ENCODE results near the gene HARBI1. TPM values are rescaled to one million over a fixed set of nuclear protein-coding genes. Genes with fewer than 3 reads are reported as not detected.

HARBI1 gene
- total RNA-seq, 1 experiment from 2014 or later: 4.9 TPM

DNA sequence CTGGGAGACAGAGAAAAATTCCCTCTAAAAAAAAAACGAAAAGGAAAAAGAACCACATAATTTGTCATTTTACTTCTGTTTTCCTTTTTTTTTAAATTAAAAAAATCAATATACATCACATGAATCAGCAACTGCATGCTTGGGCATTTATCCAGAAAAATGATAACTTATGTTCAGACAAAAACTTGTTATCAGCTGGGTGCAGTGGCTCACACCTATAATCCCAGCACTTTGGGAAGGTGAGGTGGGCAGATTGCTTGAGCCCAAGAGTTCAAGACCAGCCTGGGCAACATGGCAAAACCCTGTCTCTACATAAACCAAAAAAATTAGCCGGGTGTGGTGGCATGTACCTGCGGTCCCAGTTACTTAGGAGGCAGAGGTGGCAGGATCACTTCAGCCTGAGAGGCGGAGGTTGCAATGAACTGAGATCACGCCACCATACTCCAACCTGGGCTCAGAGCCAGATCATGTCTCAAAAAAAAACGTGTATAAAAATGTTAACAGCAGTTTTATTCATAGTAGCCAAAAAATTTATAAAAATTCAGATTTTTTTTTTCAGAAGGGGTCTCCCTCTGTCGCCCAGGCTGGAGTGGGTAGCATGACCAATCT lies 51.7 kb downstream of the HARBI1 start:
- no peak overlapping the region for H3K4me3 ChIP-seq
- no peak overlapping the region for H3K27ac ChIP-seq
- H3K9me3 ChIP-seq (replicated peaks): no peaks in the 10 kb centered on the region
- H3K36me3 ChIP-seq: no peaks in the 10 kb centered on the region
- DNase-seq (ENCODE audit: low read depth in 1 of 2, low spot score in 2 of 2): no peak
- H3K4me1 ChIP-seq (replicated peaks): peaks cover 14% of the 10 kb centered on the region
- H3K27me3 ChIP-seq (replicated peaks): no peaks in the 10 kb centered on the region

GRCh38 chr11:46564459-46564858 lies 52.6 kb downstream of the HARBI1 start:
- peak in 1 of 2 experiments; percentile 8 for DNase-seq (ENCODE audit: low read depth in 1 of 2, low spot score in 2 of 2)
- H3K4me3 ChIP-seq: no peak overlapping the region
- no peak overlapping the region for H3K27ac ChIP-seq
- H3K27me3 ChIP-seq (replicated peaks): no peaks in the 10 kb centered on the region
- peaks cover 16% of the 10 kb centered on the region for H3K4me1 ChIP-seq (replicated peaks)
- no peaks in the 10 kb centered on the region for H3K9me3 ChIP-seq (replicated peaks)
- H3K36me3 ChIP-seq: no peaks in the 10 kb centered on the region

- Histone ChIP-seq H3K4me3 (no peak overlapping the region), H3K9me3 (replicated peaks) (no peaks in the 10 kb centered on the region), H3K27ac (no peak overlapping the region), H3K36me3 (no peaks in the 10 kb centered on the region), H3K27me3 (replicated peaks) (no peaks in the 10 kb centered on the region), H3K4me1 (replicated peaks) (peaks cover 22% of the 10 kb centered on the region)
- no peak for DNase-seq (ENCODE audit: low read depth in 1 of 2, low spot score in 2 of 2)
Observed at GRCh38 chr11:46562527-46562926, 54.5 kb downstream of the HARBI1 start.

DNA sequence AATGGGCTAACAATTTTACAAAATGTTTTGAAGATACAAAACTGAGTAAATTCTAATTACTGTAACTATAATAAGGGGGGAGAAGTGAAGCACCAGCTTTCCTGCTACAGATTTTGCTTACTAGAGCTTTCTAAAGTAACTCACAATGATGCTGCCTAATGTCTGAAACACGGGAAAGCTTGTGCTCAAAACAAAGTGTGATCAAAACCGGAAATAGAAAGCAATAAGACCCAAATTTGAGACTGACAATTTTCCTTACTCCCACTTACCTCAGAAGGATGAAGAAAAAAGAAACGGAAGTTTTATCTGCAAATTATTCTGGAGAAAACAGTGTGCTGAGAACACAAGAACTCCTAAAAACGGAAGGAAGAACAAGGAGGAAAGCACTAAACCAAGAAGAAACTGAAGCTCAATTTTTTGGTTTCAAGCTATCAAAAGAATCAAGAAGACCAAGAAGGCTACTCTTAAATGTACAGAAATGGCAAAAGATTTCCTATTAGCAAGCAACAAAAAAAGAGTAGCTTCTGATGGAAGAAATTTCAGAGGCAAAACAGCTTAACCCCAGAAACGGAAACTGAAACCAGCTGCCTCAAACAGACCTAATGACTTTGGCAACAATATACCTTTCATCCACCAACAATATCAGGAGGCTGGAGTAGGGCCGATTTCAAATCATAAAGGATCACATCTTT lies 56.6 kb downstream of the HARBI1 start:
- H3K27ac ChIP-seq: peak overlapping the region; percentile 12; the same call in 1 of the 2 replicates
- DNase-seq (ENCODE audit: low read depth in 1 of 2, low spot score in 2 of 2): peak in 1 of 2 experiments; percentile 33

GRCh38 chr11:46559815-46560214 lies 57.2 kb downstream of the HARBI1 start:
- Histone ChIP-seq H3K4me1 (replicated peaks) (peaks cover 39% of the 10 kb centered on the region), H3K27ac (no peak overlapping the region), H3K4me3 (no peak overlapping the region)

More for the DNA sequence above, 56.6 kb downstream of the HARBI1 start:
- Histone ChIP-seq H3K4me3 (peak overlapping the region; percentile 18), H3K9me3 (replicated peaks) (no peaks in the 10 kb centered on the region), H3K4me1 (replicated peaks) (peaks cover 33% of the 10 kb centered on the region), H3K27me3 (replicated peaks) (no peaks in the 10 kb centered on the region), H3K36me3 (no peaks in the 10 kb centered on the region)

DNA sequence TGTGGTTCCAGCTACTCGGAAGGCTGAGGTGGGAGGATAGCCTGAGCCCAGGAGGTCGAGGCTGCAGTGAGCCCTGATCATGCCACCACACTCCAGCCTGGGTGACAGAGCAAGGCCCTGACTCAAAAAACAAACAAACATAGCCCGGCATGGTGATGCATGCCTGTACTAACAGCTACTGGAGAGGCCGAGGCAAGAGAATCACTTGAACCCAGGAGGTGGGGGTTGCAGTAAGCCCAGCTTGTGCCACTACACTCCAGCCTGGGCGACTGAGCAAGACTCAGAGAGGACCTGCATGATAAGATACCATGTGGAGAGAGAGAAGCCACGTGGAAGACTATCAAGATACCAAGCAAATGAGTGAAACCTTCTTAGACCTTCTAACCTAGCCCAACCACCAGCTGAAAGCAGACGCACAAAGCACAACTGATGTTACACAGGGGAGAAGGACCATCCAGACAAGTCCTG lies 59.3 kb downstream of the HARBI1 start:
- Histone ChIP-seq H3K36me3 (no peaks in the 10 kb centered on the region), H3K9me3 (replicated peaks) (no peaks in the 10 kb centered on the region), H3K4me1 (replicated peaks) (peaks cover 55% of the 10 kb centered on the region), H3K27ac (no peak overlapping the region), H3K27me3 (replicated peaks) (no peaks in the 10 kb centered on the region), H3K4me3 (no peak overlapping the region)
- DNase-seq (ENCODE audit: low read depth in 1 of 2, low spot score in 2 of 2): peak; percentile 63 to 78

More at GRCh38 chr11:46559815-46560214, 57.2 kb downstream of the HARBI1 start:
- no peaks in the 10 kb centered on the region for H3K9me3 ChIP-seq (replicated peaks)
- no peak for DNase-seq (ENCODE audit: low read depth in 1 of 2, low spot score in 2 of 2)
- H3K27me3 ChIP-seq (replicated peaks): no peaks in the 10 kb centered on the region
- no peaks in the 10 kb centered on the region for H3K36me3 ChIP-seq

- no peaks in the 10 kb centered on the region for H3K36me3 ChIP-seq
- no peak overlapping the region for H3K4me3 ChIP-seq
- H3K4me1 ChIP-seq (replicated peaks): peaks cover 42% of the 10 kb centered on the region
- H3K27ac ChIP-seq: peak overlapping the region; percentile 3; the same call in 1 of the 2 replicates
- DNase-seq (ENCODE audit: low read depth in 1 of 2, low spot score in 2 of 2): peak in 1 of 2 experiments; percentile 8
- H3K27me3 ChIP-seq (replicated peaks): no peaks in the 10 kb centered on the region
- H3K9me3 ChIP-seq (replicated peaks): no peaks in the 10 kb centered on the region
Observed at GRCh38 chr11:46555267-46556054, 61.6 kb downstream of the HARBI1 start.

DNA sequence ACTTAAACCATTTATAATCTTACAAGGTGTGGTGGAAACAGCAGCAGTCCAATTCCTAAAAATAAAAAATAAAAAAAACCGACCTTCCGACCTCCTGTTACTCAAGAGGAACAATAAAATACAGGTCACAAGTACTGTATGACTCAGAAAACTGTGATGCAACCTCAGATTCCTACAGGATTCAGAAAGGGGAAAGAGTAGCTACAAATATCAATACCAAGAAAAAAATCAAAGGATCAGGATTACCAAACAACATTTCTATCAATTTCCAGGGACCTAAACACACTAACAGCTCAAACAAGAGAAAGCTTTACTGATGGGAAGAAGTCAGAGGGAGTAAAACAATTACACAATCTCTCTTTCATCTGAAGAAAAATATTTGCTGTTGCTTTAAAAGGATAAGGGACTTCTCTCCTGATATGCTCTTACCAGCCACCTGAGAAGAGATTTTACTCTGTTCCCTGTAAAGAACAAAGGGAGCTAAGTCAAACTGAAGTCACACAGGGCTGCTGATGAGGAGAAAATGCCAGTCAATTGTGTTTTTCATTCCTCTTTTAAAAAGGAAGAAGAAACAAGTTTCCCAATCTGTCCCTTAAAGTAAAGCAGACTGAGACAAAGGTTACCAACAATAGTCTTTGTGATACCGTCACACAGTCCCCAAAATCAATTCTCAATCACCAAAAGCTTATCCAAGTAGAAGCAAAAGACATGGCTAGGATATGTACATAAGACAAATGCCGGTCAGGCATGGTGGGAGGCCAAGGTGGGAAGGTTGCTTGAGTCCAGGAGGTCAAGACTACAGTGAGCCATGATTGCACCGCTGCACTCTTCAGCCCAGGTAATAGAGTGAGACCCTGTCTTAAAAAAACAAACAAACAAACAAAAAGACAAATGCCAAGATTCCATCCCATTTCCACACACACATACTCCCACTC lies 62.5 kb downstream of the HARBI1 start:
- no peaks in the 10 kb centered on the region for H3K27me3 ChIP-seq (replicated peaks)
- no peak overlapping the region for H3K4me3 ChIP-seq
- peaks cover 39% of the 10 kb centered on the region for H3K4me1 ChIP-seq (replicated peaks)
- H3K36me3 ChIP-seq: no peaks in the 10 kb centered on the region
- H3K9me3 ChIP-seq (replicated peaks): no peaks in the 10 kb centered on the region
- DNase-seq (ENCODE audit: low read depth in 1 of 2, low spot score in 2 of 2): peak in 1 of 2 experiments; percentile 59
- H3K27ac ChIP-seq: peak overlapping the region; percentile 25

DNA sequence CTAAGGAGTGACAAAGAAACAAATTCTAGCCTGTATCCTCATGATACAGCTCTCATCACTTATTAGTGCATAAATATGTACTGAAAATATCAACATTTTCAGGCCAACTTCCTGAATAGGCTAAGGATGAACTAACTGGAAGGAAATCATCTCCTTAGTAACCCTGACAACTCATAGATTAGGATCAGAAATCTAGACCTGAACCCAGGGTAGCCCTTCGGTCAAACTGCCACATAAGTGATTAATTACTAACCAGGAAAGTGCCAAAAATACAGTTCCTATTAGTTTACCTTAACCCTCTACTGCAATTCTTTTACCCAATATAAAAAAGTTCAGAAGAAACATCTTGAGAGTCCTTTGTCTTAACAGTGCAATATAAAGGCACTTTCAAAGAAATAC lies 63.2 kb downstream of the HARBI1 start:
- no peak for DNase-seq (ENCODE audit: low read depth in 1 of 2, low spot score in 2 of 2)
- H3K36me3 ChIP-seq: no peaks in the 10 kb centered on the region

More for the DNA sequence above, 63.2 kb downstream of the HARBI1 start:
- peaks cover 39% of the 10 kb centered on the region for H3K4me1 ChIP-seq (replicated peaks)
- H3K9me3 ChIP-seq (replicated peaks): no peaks in the 10 kb centered on the region
- H3K27me3 ChIP-seq (replicated peaks): no peaks in the 10 kb centered on the region
- H3K27ac ChIP-seq: 0 out of 2 replicates have a peak overlapping the region, but pooled peaks have one; percentile 25
- no peak overlapping the region for H3K4me3 ChIP-seq

Other genes starting within 250 kb of the HARBI1 start
- 164 and 253 TPM in 2 replicates for gene MDK, start 235.6 kb downstream of the HARBI1 start, total RNA-seq (2014; rRNA removed; shearing (Covaris generic))
- 0.42 TPM in 1 of 2 replicates, not detected in the other for gene CHRM4, start 225.5 kb downstream of the HARBI1 start, total RNA-seq (2014; rRNA removed; shearing (Covaris generic))
- gene AMBRA1, start 23.2 kb downstream of the HARBI1 start, total RNA-seq (2014; rRNA removed; shearing (Covaris generic)): 15.2 and 16.4 TPM in 2 replicates
- 44.4 and 44.9 TPM in 2 replicates for gene ATG13, start 326 bp upstream of the HARBI1 start, total RNA-seq (2014; rRNA removed; shearing (Covaris generic))
- 14.9 and 19.6 TPM in 2 replicates for gene ARHGAP1, start 83.4 kb upstream of the HARBI1 start, total RNA-seq (2014; rRNA removed; shearing (Covaris generic))
- gene ZNF408, start 83.8 kb upstream of the HARBI1 start, total RNA-seq (2014; rRNA removed; shearing (Covaris generic)): 10.8 and 21.3 TPM in 2 replicates
- not detected in 2 replicates for gene F2, start 102.0 kb upstream of the HARBI1 start, total RNA-seq (2014; rRNA removed; shearing (Covaris generic))
- gene CKAP5, start 229.1 kb upstream of the HARBI1 start, total RNA-seq (2014; rRNA removed; shearing (Covaris generic)): 106 and 123 TPM in 2 replicates